NCI-H1092 treated with DMSO at 0.1 percent for 48 hours (cell line): Measurements from ENCODE around the gene HJV.

Source experiments
- DNase-seq: peaks from one replicate; lab custom pipeline; 2025; lab: John Stamatoyannopoulos, UW

The HJV gene

DNA sequence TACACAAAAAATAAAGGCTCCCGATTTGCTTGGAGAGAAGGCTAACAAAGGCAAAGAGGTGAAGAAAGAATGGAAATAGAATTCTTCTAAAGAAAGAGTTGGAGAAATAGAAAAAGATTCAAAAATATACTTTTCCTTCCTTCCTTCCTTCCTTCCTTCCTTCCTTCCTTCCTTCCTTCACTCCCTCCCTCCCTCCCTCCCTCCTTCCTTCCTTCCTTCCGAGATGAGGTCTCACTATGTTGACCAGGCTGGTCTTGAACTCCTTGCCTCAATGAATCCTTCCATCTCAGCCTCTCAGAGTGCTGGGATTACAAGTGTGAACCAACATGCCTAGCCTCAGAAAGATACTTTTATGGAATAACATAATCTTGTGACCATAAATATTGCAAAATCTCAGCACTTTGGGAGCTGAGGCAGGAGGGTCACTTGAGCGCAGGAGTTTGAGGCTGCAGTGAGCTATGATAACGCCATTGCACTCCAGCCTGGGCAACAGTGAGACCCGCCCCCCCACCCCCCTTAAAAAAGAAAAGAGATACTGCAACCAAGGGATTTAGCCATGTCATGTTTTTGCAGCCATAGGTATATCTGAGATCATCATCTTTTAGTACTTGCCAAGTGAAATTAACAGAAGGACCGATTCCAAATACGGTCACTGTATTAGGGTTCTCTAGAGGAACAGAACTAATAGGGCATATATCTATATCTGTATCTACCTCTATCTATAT, 1.0 kb upstream of the HJV start:
- no peak for DNase-seq

- no peak for DNase-seq
These were observed 487 bp downstream of the HJV start for GRCh38 chr1:146021050-146021445.

DNA sequence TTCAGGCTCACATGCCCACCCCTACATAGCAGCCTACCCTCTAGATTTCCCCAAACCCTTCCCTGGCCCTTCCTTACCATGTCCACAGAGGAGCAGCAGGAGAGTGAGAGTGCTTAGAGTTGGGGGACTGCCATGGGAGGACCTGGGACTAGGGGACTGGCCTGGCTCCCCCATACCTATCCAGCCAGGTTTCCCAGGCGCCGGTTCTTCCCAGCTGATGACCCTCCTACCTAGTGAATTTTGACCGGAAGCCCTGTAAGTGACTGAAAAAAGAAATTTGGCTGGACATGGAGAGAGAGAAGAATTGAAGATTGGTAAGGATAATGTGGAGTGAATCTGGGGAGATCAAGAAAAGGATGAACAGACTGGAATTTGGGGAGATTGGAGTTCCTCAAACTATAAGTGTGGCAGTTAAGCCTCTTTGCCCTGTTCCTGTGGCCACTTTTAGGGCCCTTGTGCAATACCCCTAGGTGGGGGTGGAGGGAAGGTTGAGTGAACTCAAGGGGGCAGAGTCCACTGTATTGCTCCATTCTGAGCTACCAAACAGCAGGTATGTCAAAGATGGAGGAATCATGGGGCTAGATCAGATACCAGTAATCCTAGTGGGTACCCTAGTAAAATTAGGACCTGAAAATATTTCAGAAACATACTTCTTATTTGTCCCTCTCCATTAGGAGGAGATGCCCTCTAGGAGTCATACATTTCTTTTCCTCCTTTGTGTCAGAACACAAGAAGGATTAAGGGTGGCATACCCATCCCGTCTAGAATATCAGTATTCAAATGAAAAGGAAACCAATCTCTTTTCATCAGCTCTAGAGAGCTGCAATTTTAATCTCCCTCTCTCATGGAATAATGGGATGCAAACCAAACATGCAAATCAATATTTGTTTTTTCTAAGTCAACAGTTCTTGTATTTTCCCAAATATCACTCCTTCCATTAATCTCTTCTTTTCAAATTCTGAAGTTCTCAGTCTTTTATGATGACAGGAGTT, 1.2 kb downstream of the HJV start:
- no peak for DNase-seq

GRCh38 chr1:146019231-146020057, 2.1 kb downstream of the HJV start:
- DNase-seq, result no peak

- no peak for DNase-seq
These were observed 4.6 kb downstream of the HJV start for GRCh38 chr1:146016891-146017290.

DNA sequence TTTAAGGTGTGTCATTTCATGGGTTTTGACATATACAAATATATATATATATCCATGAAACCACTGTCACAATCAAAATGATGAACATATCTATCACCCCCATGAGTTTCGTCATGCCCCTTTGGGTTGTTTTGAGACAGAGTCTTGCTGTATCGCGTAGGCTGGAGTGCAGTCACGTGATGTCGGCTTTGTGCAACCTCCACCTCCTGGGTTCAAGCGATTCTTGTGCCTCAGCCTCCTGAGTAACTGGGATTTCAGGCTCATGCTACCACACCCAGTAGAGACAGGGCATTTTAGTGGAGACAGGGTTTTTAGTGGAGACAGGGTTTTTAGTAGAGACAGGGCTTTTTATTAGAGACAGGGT, 8.0 kb downstream of the HJV start:
- DNase-seq, result no peak

GRCh38 chr1:146012703-146013558, 8.6 kb downstream of the HJV start:
- peak; percentile 77 for DNase-seq

DNA sequence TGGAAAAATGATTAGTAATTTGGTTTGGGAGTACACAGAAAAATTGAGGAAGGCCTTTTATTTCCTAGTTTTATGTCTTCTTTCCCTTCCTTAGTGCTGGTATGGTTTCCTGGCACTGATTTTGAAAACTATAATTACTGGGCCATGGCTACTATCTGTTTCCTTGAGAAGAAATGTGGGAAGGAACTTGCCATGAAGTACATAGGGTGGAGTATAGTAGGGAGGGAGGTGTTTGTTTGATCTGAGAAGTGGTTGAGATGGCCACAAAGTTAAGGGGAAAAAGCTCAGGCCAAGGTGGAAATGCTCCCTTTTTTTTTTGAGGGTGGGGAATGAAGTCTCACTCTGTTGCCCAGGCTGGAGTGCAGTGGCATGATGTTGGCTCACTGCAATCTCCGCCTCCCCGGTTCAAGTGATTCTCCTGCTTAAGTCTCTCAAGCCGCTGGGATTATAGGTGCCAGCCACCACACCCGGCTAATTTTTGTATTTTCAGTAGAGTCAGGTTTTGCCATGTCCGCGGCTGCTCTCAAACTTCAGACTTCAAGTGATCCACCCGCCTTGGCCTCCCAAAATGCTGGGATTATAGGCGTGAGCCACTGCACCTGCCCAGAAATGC, 11.3 kb downstream of the HJV start:
- no peak for DNase-seq

- DNase-seq, result no peak
These were observed 13.9 kb downstream of the HJV start for GRCh38 chr1:146007489-146008133.

- DNase-seq, result no peak
These were observed 19.8 kb downstream of the HJV start for GRCh38 chr1:146001709-146002108.

DNA sequence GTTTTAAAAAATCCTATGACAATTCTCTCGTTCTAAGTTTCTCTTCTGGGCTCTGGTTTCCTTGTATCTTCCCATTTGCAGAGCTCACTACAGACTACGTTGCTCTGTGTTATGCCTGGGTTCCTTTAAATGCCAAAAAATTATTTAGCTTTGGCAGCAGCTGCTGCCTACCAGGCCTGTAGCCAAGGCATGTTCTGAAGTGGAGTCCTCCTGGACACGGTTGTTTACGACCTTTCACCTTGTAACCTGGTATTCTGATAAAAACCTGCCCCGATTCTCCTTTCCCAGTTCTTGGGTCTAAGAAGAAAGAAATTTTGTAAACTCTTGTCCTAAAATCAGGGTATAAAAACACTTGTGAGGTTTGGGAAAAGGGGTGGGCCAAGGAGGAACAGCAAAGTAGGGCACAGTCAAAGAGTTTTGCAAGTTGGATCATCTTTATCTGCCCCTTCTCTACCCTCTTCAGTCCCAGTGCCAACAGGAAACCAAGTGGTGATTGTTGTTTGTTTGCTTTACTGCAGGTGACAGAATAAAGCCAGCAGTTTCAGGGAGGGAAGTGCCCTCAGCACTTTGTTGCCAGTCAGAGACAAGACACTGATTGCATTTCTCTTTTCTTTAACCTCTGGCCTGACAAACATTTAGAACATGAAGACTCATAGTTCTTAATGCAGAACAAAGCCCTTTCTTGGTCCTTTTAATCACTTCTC, 22.1 kb downstream of the HJV start:
- peak; percentile 97 for DNase-seq

DNA sequence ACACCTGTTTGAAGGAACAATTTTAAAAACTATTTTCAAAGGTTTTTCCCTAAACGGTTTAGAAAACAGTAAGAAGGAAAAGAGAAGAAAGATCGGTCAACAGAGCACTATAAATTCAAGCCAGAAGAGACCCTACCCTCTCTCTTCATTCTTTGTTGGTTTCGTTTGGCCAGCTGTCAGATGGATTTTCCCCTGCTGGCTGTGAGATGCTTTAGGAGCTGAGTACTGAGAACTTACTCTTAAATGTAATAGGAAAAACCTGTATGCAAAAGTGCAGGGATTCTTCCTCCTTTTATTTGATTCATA, 23.9 kb downstream of the HJV start:
- DNase-seq, result peak; percentile 56

- DNase-seq, result peak; percentile 61
These were observed 24.4 kb downstream of the HJV start for GRCh38 chr1:145997016-145997717.

DNA sequence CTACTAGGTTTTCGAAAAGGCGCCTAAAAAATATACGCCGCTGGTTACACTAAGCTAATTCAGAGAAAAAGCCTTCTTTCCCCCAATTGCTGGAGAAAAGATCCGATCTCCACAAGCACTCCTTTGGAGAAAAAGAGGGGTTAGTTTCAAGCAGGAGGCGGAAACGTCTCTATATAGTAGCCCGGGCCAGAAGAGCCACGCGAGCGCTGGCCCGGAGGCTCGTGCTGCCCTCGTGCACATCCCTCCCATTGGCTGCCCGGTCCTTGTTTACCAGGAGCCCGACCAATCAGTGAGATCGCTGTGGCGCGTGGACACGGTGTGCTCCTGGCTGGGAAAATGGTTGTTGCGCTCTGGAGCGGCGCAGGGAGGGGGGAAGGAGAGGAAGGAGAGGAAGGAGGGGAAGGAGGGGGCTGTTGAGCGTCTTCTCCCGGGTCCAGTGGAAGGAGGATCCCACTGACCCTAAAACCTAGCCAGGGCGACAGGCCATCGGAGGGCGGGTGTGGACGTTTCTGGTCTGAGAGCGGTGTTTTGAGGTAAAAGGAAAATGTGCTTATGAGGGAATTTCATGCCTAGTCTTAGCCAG, 25.0 kb downstream of the HJV start, which contains the start of gene TXNIP:
Gene TXNIP, minus strand, starts transcription at position 147 of the 583 bp plus-strand sequence. CDS start 313 bp downstream, outside the sequence.
- DNase-seq, result peak; percentile 99

DNA sequence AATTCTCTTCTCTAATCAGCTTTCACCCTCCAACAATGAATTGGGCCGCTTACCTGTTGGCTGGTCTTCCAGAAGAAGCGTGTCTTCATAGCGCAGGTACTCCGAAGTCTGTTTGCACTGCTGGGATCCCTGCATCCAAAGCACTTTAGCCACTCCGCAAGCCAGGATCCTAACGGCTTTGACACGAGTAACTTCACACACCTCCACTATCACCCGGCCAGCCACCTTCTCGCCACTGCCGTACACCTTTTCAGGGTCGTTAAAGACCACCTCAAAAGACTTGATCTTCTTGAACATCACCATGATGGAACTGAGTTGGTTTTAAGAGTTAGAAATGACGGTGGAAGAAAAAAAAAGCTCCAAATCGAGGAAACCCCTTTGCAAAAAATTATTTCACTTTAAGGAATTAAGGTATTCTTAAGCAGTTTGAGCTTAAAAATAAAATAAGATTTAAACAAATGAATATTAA, 25.5 kb downstream of the HJV start:
- peak; percentile 45 for DNase-seq

DNA sequence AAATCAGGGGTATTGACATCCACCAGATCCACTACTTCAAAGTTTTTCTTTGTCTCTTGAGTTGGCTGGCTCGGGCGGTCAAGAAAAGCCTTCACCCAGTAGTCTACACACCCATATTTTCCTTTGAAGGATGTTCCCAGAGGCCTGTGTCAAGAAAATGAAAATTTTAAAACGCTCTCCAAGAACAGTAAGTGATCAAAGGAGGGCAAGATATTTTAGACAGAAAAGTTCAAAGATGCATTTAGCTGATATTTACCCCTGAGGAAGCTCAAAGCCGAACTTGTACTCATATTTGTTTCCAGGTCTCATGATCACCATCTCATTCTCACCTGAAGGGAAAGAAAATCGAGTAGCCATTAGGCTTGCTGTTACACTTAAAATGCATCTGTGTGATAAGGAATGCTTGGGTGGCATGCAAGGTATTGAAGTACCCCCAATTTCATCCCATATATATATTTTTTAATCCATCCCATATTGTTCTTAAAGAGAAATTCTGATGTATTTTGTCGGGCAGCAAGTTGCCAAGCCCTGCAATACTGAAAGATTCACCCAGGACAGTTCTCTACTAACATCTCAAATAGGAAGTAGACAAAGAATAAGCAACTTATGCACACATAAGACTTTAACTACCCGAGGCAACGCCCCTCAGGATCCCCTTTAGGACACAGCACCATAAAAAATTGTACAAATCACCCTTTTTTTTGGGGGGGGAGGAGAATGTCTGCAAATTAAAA, 26.2 kb downstream of the HJV start:
- no peak for DNase-seq

DNA sequence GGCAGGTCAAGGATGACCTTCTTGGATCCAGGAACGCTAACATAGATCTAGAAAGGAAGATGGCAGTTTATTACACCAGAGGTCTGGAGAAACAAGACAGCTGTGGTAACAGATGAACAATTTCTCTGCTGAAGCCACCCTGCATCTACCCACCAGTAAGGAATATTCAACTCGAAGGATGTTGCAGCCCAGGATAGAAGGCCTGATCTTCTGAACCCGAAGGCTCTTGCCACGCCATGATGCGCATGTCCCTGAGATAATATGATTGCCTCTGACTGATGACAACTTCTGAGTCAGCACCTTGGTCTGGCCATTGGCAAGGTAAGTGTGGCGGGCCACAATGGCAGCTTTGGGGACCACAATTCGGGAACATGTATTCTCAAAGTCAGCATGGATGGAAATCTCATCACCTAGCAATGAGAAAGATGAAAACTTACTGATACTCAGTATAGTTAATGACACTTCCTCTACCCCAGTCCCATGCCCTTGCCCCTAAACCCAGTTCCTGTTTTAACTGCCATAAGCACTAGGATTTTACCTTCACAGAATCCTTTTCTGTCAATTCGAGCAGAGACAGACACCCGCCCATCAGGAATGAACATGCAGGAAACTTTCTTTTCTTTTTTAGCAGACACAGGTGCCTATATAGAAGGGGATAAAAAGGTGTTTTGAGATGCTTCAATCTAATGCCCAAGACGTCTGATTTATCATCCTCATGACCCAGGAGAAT, 27.0 kb downstream of the HJV start:
- DNase-seq, result no peak
